GM19468 (cell line): ENCODE measurements around the gene SMG1.
"Not testable (repeated sequence)": the region's sequence is repeated elsewhere in the genome, so short reads cannot be mapped to it uniquely, and the experiment has no call there.

Experiments
- ATAC-seq: cut with Tn5 transposase; IDR thresholded peaks from one replicate; pipeline ENCODE4 v1.9.1; 2021; ENCODE audit warnings: mild to moderate bottlenecking, moderate library complexity, moderate number of reproducible peaks; ENCODE audit not compliant: unreplicated experiment; ENCODE audit errors: extremely low read depth

The SMG1 gene

DNA sequence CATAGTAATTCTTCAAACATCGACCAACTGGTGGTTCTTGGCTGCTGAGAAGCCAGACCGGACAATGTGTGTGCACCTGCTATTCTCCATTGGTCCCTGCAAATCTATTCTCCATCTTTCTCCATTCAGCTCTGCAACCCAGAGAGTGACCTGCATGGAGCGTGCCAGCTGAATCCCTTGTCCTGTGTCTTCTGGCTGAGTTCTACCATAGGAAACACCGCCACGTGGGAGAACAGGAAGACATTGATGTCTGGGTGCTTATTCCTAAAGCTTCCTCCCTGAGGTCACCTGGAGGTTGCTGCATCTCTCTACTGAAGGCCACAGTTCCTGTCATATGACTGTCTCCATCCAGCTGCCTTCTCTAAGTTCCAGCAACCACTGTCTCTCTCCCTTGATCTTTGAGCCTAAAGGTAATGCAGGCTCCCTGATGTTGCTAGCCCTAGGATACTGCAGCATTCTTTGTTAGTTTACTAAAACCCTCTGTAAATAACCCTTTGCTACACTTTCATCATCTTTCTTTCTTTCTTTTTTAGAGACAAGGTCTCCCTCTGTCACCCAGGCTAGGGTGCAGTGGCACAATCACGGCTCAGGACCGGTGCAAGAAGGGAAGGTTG is 10.6 kb upstream of the SMG1 start:
- ATAC-seq: no peak

- ATAC-seq: no peak
Measured at GRCh38 chr16:18933501-18933900, 7.3 kb upstream of the SMG1 start.

DNA sequence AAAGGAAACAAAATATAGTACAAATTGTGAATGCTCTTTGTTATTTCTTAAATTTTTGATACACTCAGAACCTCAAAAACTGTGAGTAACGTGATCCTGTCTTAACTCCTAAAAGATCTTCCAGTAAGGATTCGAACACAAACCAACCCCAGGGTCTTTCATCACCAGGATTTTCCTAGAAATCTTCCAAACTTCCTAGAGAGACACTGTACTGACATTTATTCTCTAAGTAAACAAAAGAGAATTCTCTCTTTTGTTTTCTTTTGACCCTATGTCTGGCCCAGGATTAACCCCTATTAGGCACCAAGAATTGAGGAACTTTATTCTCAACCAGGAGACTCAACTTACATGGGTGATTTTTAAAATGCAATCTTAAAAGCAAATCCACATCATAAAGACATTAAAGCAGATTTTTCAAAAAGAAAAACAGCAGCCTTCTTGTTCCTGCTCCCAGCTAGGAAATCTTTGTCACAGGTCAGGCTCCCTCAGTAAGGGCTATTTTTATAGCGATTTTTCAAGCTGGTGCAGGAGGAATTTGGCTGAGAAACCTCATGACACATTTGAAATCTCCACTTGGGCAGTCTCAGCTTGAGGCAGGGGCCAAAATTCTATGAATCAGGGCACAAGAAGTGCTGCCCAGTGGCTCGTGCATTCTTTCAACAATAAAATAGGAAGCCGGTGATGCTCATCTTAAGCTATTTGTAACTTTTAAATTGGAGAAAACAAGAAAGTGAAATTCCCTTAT is 6.2 kb upstream of the SMG1 start:
- no peak for ATAC-seq

DNA sequence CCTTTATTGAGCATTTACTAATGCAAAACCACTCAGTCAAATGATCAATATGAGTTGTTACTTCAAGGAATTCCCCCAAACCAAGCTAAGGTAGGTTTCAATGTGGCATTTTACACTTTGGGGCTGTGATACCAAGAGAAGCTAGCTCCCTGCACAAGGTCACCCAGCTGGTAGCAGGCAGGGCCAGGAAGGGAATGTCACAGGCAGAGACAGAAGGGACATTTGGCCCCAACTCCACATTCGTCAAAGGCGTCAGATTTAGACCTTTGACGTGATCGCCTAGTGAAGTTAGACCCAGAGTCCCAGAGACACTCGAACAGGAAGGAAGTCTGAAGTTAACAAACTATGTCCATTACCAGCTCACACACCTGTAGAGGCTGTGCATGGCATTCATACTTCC is 5.5 kb upstream of the SMG1 start:
- no peak for ATAC-seq

DNA sequence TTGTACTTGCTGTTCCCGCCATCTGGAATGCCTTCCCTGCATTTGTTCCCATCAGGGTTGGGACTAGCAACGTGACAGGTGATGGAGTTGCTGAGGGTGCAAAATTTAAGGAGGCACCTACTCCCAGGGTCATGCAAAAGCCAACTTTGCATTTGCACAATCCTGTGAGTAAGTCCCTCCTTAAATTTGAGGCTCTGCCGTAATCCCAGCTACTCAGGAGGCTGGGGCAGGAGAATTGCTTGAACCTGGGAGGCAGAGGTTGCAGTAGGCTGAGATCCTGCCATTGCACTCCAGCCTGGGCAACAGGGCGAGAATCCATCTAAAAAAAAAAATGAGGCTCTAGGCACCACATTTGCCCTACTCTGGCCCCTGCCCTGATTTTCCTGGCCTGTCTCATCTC is 3.9 kb upstream of the SMG1 start:
- ATAC-seq: not testable (repeated sequence)

DNA sequence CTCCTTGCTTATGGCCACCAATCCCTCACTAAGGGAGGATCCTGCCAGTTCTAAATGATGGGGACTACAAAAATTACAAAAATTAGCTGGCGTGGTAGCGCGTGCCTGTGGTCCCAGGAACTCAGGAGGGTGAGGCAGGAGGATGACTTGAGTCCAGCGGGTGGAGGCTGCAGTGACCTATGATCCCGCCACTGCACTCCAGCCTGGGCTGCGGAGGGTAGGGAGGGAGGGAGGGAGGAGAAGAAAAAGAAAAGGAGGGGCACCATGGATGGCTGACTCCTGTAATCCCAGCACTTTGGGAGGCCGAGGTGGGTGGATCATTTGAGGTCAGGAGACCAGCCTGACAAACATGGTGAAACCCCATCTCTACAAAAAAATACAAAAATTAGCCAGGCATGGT is 1.9 kb upstream of the SMG1 start:
- not testable (repeated sequence) for ATAC-seq

DNA sequence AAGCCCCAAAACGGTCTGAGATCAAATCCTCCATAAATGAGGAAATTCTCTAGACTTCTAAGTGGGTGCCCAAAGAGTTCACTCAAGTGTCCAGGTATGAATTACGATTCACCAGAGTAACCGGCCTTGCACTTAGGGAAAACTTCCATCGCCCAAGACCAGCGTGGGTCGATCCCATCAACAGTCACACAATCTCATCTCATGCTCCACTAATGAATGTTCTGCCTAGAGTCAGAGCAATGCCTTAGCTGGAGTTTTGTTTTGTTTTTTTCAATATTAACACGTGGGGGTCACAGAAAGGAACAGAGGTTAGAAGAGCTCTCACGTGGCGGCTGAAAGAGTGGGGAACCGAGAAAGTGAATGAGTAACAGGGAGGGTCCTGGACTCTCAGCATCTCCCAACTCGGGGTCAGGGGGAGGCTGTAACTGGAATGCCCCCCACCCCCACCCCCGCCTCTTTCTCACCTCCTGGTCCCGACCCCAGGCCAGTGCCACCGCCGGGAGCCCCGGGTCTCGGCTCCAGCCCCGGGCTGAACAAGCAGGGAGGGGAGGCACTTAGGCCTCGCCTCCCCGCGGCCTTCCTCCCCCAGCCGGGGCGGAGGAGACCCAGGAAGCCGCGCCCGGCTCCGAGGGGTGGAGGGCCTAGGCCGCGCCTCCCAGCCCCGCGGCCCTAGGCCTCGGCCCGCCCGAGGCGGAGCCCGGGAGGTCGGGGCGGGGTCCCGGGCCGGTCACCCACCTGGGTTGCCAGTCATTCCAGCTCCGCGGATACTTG is 808 bp downstream of the SMG1 start:
- ATAC-seq: peak; percentile 11

DNA sequence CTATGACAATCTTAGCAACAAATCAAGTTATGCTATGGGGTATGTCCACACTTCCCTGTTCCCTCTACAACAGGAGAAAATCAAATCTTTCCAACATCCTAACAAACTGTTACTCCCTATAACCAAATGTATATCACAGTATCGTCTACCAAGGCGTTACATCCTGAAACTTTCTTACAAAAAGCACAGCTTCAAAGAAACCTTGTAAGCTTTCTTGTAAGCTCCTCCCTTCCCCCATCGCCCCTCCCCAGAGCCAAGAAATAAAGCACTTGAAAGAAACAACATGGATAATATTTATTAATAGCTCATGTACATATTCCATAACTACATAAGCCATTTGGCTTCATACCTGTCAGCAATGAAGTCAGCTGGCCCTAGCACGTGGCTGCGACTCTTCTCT is 2.3 kb downstream of the SMG1 start:
- ATAC-seq: not testable (repeated sequence)

- ATAC-seq: not testable (repeated sequence)
Measured at GRCh38 chr16:18923124-18923523, 3.1 kb downstream of the SMG1 start.

GRCh38 chr16:18909585-18909984 is 16.6 kb downstream of the SMG1 start:
- ATAC-seq: not testable (repeated sequence)

DNA sequence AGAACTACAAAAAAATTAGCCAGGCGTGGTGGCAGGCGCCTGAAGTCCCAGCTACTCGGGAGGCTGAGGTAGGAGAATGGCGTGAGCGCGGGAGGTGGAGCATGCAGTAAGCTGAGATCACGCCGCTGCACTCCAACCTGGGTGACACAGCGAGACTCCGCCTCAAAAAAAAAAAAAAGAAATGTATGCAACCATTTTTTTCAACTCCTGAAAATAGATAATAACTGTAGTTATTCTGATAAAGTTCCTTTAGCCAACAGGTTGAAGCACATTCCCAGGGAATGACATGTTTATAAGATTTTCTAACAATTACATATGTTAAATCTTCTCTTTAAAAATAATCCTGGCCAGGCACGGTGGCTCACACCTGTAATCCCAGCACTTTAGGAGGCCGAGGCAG is 17.5 kb downstream of the SMG1 start:
- ATAC-seq: not testable (repeated sequence)

DNA sequence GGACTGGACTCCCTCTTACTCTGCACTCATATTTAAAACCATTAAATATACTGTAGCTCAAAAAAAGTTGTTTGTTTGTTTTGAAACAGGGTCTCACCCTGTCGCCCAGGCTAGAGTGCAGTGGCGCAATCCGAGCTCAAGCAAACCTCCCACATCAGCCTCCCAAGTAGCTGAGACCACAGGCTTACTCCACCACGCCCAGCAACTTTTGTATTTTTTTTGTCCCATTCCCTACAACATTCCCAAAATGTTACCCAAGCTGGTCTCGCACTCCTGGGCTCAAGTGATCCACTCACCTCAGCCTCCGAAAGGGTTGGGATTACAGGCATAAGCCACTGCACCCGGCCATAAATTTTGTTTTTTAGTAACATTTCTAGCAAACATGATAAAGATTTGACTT is 23.4 kb downstream of the SMG1 start:
- not testable (repeated sequence) for ATAC-seq

GRCh38 chr16:18902044-18902443 is 24.2 kb downstream of the SMG1 start:
- ATAC-seq: not testable (repeated sequence)

- not testable (repeated sequence) for ATAC-seq
Measured at GRCh38 chr16:18901194-18901593, 25.0 kb downstream of the SMG1 start.

DNA sequence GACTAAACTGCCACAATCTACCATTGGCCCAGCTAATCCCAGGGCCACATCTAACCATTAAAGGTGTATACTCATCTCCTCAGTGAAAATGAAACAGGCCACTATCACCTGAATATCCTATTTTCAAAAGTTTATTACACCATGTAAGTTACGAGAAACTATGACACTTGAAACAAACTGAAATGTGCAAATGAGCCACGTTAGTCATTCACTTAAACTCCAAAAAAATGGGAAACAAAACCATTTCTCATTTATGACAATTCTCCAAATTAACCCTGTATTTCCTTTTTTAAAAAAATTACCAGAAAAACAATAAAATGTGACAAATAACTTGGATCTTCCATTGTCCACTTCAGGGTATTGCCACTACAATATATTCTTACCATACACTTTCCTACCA is 41.8 kb downstream of the SMG1 start:
- ATAC-seq: not testable (repeated sequence)

GRCh38 chr16:18877734-18878133 is 48.5 kb downstream of the SMG1 start:
- ATAC-seq: not testable (repeated sequence)

DNA sequence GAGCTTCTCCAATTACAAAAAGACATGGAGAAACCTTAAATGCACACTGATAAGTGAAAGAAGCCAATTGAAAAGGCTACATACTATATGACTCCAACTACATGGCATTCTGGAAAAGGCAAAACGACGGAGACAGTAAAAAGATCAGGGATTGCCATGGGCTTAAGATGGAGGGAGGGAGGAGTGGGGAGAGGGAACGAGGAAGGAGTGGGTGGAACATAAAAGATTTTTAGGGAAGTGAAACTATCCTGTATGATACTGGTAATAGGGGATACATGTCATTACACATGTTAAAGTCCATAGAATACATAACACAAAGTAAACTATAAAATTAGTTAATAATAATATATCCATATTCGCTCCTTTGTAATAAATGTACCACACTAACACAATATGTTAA is 48.9 kb downstream of the SMG1 start:
- not testable (repeated sequence) for ATAC-seq

DNA sequence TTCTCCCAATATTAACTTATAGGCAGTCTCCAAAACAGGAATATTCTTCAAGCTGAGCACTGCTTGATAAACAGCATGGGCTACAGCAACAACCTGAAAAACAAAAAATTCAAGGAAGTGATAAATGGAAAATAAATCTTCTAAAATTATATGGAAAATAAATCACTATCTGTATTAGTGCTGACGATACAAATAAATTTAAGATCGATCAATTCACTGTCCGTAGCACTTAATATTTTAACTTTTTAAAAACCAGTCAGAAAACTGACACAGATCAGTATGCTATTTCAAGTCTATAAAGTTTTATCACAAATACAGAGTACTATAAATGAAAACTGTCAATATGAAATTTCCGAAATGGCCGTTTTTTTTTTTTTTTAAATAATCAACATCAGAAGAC is 49.9 kb downstream of the SMG1 start:
- not testable (repeated sequence) for ATAC-seq

DNA sequence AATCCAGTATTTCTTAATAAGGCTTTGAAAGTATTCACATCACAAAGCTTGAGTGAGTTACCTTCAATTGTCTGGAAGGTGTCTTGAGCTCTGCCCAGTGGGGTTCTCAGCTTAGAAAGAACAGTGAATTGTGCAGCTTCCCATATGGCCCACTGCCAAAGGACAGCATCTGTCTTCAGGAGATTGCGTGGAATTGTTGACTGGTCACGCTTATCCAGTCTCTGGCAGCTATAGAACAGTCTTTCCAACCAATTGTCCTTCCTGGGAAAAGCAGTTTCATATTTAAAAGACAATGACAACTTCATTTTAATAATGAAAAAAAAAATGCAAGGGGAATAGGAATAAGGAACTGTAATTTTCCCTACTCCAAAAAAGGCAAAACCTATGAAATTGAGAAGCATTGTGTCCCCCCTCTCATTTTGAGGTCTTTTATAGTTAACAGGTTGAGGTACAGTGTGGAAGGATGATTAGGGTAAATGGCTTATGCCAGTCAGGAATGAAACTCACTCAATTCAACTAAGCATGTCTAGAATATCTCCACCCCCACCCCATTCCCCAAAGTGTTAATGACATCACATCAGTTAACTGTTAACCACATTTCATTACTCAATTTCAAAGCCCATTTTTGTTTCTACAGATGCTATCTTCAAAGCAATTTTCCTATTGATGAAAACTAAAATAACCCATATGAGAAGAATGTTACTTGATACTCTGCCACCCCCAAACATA is 57.0 kb downstream of the SMG1 start:
- ATAC-seq: not testable (repeated sequence)

GRCh38 chr16:18866277-18866823 is 59.9 kb downstream of the SMG1 start:
- ATAC-seq: not testable (repeated sequence)
